Keratinocyte (primary cell): ENCODE data around the gene LRRN4. TPM values are rescaled to one million over a fixed set of nuclear protein-coding genes. Genes with fewer than 3 reads are reported as not detected.
A peak's percentile ranks its signal among the peaks of the same experiment; 100 is the strongest.

Experiments
- DNase-seq: peaks from one replicate; pipeline ENCODE4 v3.0.0-alpha.2; 2011; ENCODE audit warnings: low read depth, missing footprints, low spot score
- FAIRE-seq: peaks from 2 replicates; lab custom pipeline; 2011; peaks lifted over from hg19 to GRCh38; lab: Jason Lieb, UNC
- H2AFZ ChIP-seq: 2 replicates; pipeline ENCODE4 v1.6.0; 2012; ENCODE audit warnings: low read length, control low read depth, inconsistent platforms; ENCODE audit not compliant: control insufficient read depth
- H3K27ac ChIP-seq: 2 replicates; pipeline ENCODE4 v1.5.1; 2011; ENCODE audit warnings: low read length; ENCODE audit not compliant: control insufficient read depth, insufficient read depth
- H3K27me3 ChIP-seq: 3 replicates; pipeline ENCODE4 v1.6.0; 2011; ENCODE audit warnings: low read length; ENCODE audit not compliant: control insufficient read depth, insufficient read depth; ENCODE audit errors: extremely low read depth
- H3K36me3 ChIP-seq, 2 experiments: 2 replicates in 1 of 2; 3 replicates in 1 of 2; pipeline ENCODE4 v1.5.1; 2011; ENCODE audit warnings: low read length in 2 of 2, mild to moderate bottlenecking in 1 of 2; ENCODE audit not compliant: control insufficient read depth in 2 of 2, insufficient read depth in 2 of 2; ENCODE audit errors: extremely low read depth in 1 of 2
- H3K4me1 ChIP-seq: 3 replicates; pipeline ENCODE4 v1.5.1; 2011; ENCODE audit warnings: low read length; ENCODE audit not compliant: control insufficient read depth, insufficient read depth; ENCODE audit errors: extremely low read depth
- H3K4me2 ChIP-seq: 3 replicates; pipeline ENCODE4 v1.6.0; 2011; ENCODE audit warnings: low read depth, low read length; ENCODE audit not compliant: control insufficient read depth, insufficient read depth; ENCODE audit errors: extremely low read depth
- H3K4me3 ChIP-seq, 3 experiments: fragments of 200-600 bp in 1 of 3; sonication (generic) in 1 of 3; 2 replicates in 2 of 3; 3 replicates in 1 of 3; pipeline ENCODE4 v1.5.1; 2011 to 2016; ENCODE audit warnings: low read length in 3 of 3, mild to moderate bottlenecking in 3 of 3, control low read depth in 2 of 3, inconsistent platforms in 1 of 3, low read depth in 1 of 3, mixed read lengths in 1 of 3, mixed run types in 1 of 3, moderate library complexity in 1 of 3; ENCODE audit not compliant: control insufficient read depth in 2 of 3, insufficient read depth in 2 of 3; ENCODE audit errors: extremely low read depth in 1 of 3
- H3K79me2 ChIP-seq: 2 replicates; pipeline ENCODE4 v1.6.0; 2012; ENCODE audit warnings: low read length; ENCODE audit not compliant: control insufficient read depth, insufficient read depth
- H3K9ac ChIP-seq: 3 replicates; pipeline ENCODE4 v1.6.0; 2011; ENCODE audit warnings: low read length; ENCODE audit not compliant: control insufficient read depth, insufficient read depth; ENCODE audit errors: extremely low read depth
- H3K9me1 ChIP-seq: 3 replicates; pipeline ENCODE4 v1.6.0; 2011; ENCODE audit warnings: low read length; ENCODE audit not compliant: control insufficient read depth, insufficient read depth; ENCODE audit errors: extremely low read depth
- H3K9me3 ChIP-seq: 2 replicates; pipeline ENCODE4 v1.5.1; 2012; ENCODE audit warnings: low read depth, low read length; ENCODE audit not compliant: control insufficient read depth
- H4K20me1 ChIP-seq: 3 replicates; pipeline ENCODE4 v1.6.0; 2011; ENCODE audit warnings: low read length; ENCODE audit not compliant: control insufficient read depth, insufficient read depth; ENCODE audit errors: extremely low read depth
- CTCF ChIP-seq, 3 experiments: IDR thresholded peaks in 1 of 3; conservative IDR thresholded peaks in 1 of 3; optimal IDR thresholded peaks in 1 of 3; 2 replicates in 2 of 3; 3 replicates in 1 of 3; pipeline versions ENCODE3 to v1.5.1; 2011; ENCODE audit warnings: low read length in 3 of 3, mild to moderate bottlenecking in 3 of 3, moderate library complexity in 2 of 3, control low read depth in 1 of 3, inconsistent platforms in 1 of 3; ENCODE audit not compliant: insufficient read depth in 2 of 3; ENCODE audit errors: extremely low read depth in 1 of 3
- EZH2 ChIP-seq: IDR thresholded peaks from one replicate; pipeline ENCODE4 v1.6.1; 2012; ENCODE audit warnings: inconsistent platforms, mild to moderate bottlenecking, low read length, moderate library complexity
- dilution Hi-C: fragments of 300-500 bp; cut with MboI; formaldehyde crosslinking; loops from one replicate; pipeline ENCODE4 v1.7.0; 2020; ENCODE audit warnings: low sequenced_read_pairs; ENCODE audit not compliant: extremely low pct_ligation_motif_present
- polyA plus RNA-seq, 5 experiments: library from polyadenylated mRNA; depleted of rRNA in 3 of 5; stranded (reverse) in 3 of 5; stranded (forward) in 1 of 5; unstranded in 1 of 5; fragments of >200 nt; gene quantifications; 1 replicate in 1 of 5; 2 replicates in 3 of 5; 3 replicates in 1 of 5; pipeline versions ENCODE4 v1.2.1 to v1.2.3, GENCODE V29; 2011 to 2012; ENCODE audit warnings: missing spikeins in 2 of 5, low read depth in 1 of 5, low replicate concordance in 1 of 5
- small RNA-seq, 3 experiments: library from RNA; depleted of rRNA; stranded (forward); fragments of <200 nt; gene quantifications; one replicate each; pipeline ENCODE3, GENCODE V24; 2012; ENCODE audit warnings: low read depth in 3 of 3, low replicate concordance in 1 of 3; ENCODE audit not compliant: insufficient read length in 3 of 3

Gene LRRN4
- polyA plus RNA-seq, 1 donor (not counting 4 experiments of a cell fraction or from before 2014, with no cell fraction given), result 0.14 TPM

- H3K9ac ChIP-seq, result no peak overlapping the region
- H4K20me1 ChIP-seq, result no peaks in the 10 kb centered on the region
- H3K79me2 ChIP-seq, result no peaks in the 10 kb centered on the region
- H3K9me3 ChIP-seq, result no peaks in the 10 kb centered on the region
- DNase-seq (no peak), FAIRE-seq (peak; percentile 20)
- H3K4me3 ChIP-seq, result no peak overlapping the region
- no peaks in the 10 kb centered on the region for H3K4me1 ChIP-seq
- no peaks in the 10 kb centered on the region for H3K27me3 ChIP-seq
- no peak overlapping the region for H3K27ac ChIP-seq
- TF ChIP-seq EZH2 (no peak), CTCF (optimal IDR thresholded peaks at IDR 0.05 in 1 of 3, IDR thresholded peaks at IDR 0.05 in 1 of 3, conservative IDR thresholded peaks at IDR 0.05 in 1 of 3; ENCODE audit: extremely low read depth in 1 of 3, insufficient read depth in 2 of 3, low read length in 3 of 3) (no peak)
- no peaks in the 10 kb centered on the region for H3K9me1 ChIP-seq
- peaks cover 5 to 12% of the 10 kb centered on the region in 2 experiments for H3K36me3 ChIP-seq
- dilution Hi-C loops, result no loop called here
- H2AFZ ChIP-seq, result no peak overlapping the region
- H3K4me2 ChIP-seq, result no peak overlapping the region
Measured at GRCh38 chr20:5990946-5991345, 62.9 kb downstream of the LRRN4 start.

Small RNA genes lying within 50 kb of the gene (small RNA-seq; reads per million reads assigned to genes)
- gene RN7SL498P, result 0 to 0.25 (median 0) reads per million in 3 experiments

Other genes with a start within 250 kb of the LRRN4 start
- 0.08 to 0.20 TPM (median 0.16 TPM) in 3 replicates for gene CHGB, start 142.6 kb downstream of the LRRN4 start, polyA plus RNA-seq
- 13.6 to 26.3 TPM (median 21.2 TPM) in 3 replicates for gene TRMT6, start 103.5 kb downstream of the LRRN4 start, polyA plus RNA-seq
- 2.9 to 7.0 TPM (median 4.0 TPM) in 3 replicates for gene MCM8, start 103.4 kb downstream of the LRRN4 start, polyA plus RNA-seq
- gene CRLS1, start 47.9 kb downstream of the LRRN4 start, polyA plus RNA-seq, result 40.4 to 104 TPM (median 85.6 TPM) in 3 replicates
- gene FERMT1, start 69.0 kb upstream of the LRRN4 start, polyA plus RNA-seq, result 68.4 to 312 TPM (median 134 TPM) in 3 replicates